ENCODE measurements around the gene PLOD3. TPM values are rescaled to one million over a fixed set of nuclear protein-coding genes. Genes with fewer than 3 reads are reported as not detected.

PLOD3 gene
- total RNA-seq, 1 experiment from 2014 or later: 83.7 TPM

- BruUV-seq (replicated peaks): no TSS peak
- RAD21 ChIA-PET (ENCODE audit: low non-redundant PET in 1 of 2, low total read pairs in 2 of 2, uncharacterized antibody in 2 of 2, unreplicated experiment in 2 of 2): no interaction called here
- Histone ChIP-seq H4K20me1 (ENCODE audit: insufficient read depth) (no peaks in the 10 kb centered on the region), H3K27ac (ENCODE audit: low read depth, low read length) (no peak overlapping the region), H3K4me3 (replicated peaks in 1 of 2; ENCODE audit: low read depth in 1 of 2, low read length in 2 of 2) (no peak overlapping the region), H3K36me3 (ENCODE audit: control insufficient read depth in 1 of 2, insufficient read depth in 2 of 2, low read length in 2 of 2) (peaks cover 5 to 9% of the 10 kb centered on the region in 2 experiments; a peak in 1 of 4 replicates), H3K27me3 (ENCODE audit: insufficient read depth, low read length) (no peaks in the 10 kb centered on the region), H3K4me1 (ENCODE audit: control insufficient read depth in 1 of 2, insufficient read depth in 2 of 2, low read length in 2 of 2) (peaks cover 2% of the 10 kb centered on the region in 2 experiments; a peak in 3 of 4 replicates), H3K79me2 (ENCODE audit: insufficient read depth, low read length) (peaks cover 20% of the 10 kb centered on the region), H3K4me2 (ENCODE audit: low read length) (no peak overlapping the region), H3K9me3 (ENCODE audit: control insufficient read depth in 1 of 2, insufficient read depth in 1 of 2, low read depth in 1 of 2, low read length in 2 of 2) (no peaks in the 10 kb centered on the region), H2AFZ (ENCODE audit: low read depth, low read length, poor library complexity, severe bottlenecking) (no peak overlapping the region), H3K9me2 (ENCODE audit: insufficient read depth) (no peaks in the 10 kb centered on the region), H3K9ac (ENCODE audit: low read length) (no peak overlapping the region)
- intact Hi-C loops (cut with micrococcal nuclease): no loop called here
- CTCF ChIA-PET: no interaction called here
- TF ChIP-seq ZBTB33 (IDR thresholded peaks at IDR 0.05; ENCODE audit: extremely low read depth, insufficient replicate concordance, low read length) (no peak), SIN3A (IDR thresholded peaks at IDR 0.05; ENCODE audit: low read depth) (no peak), POLR2AphosphoS5 (IDR thresholded peaks at IDR 0.05; ENCODE audit: low read depth, low read length) (0 out of 2 replicates have a peak, but pooled peaks have one; percentile 16), POLR2A (IDR thresholded peaks at IDR 0.05; ENCODE audit: borderline replicate concordance, extremely low read depth, insufficient read depth, insufficient read length) (no peak)
- ATAC-seq: no peak
- POLR2A ChIA-PET: no interaction called here
- DNase-seq (ENCODE audit: low read depth, low spot score): no peak
These were observed 21.1 kb upstream of the PLOD3 start for GRCh38 chr7:101238226-101239182.

All from HCT116 (cell line).